ENCODE results near the gene PRR36.

Gene PRR36

GRCh38 chr19:7916103-7916954, 42.1 kb upstream of the PRR36 start:
- Mint-ChIP-seq H3K36me3 (ENCODE audit: low read depth) (peaks cover 18% of the 10 kb centered on the region), H3K4me3 (peak overlapping the region; percentile 71), H3K4me1 (ENCODE audit: low read depth) (peaks cover 29% of the 10 kb centered on the region), H3K27me3 (peaks cover 49% of the 10 kb centered on the region), H3K27ac (no peak overlapping the region), H3K9me3 (no peaks in the 10 kb centered on the region)
- DNase-seq = peak; percentile 73

- Mint-ChIP-seq H3K4me3 (peak overlapping the region; percentile 56), H3K27me3 (peaks cover 49% of the 10 kb centered on the region), H3K27ac (no peak overlapping the region), H3K9me3 (no peaks in the 10 kb centered on the region), H3K4me1 (ENCODE audit: low read depth) (peaks cover 24% of the 10 kb centered on the region), H3K36me3 (ENCODE audit: low read depth) (peaks cover 25% of the 10 kb centered on the region)
- DNase-seq = no peak
Measured at GRCh38 chr19:7915250-7916102, 41.3 kb upstream of the PRR36 start.

GRCh38 chr19:7914598-7915045, 40.4 kb upstream of the PRR36 start, which contains the start of gene TGFBR3L:
TGFBR3L (plus strand) TSS chr19:7914830.
- Mint-ChIP-seq H3K36me3 (ENCODE audit: low read depth) (peaks cover 29% of the 10 kb centered on the region), H3K27me3 (peaks cover 44% of the 10 kb centered on the region), H3K27ac (no peak within 1 kb of the TSS), H3K9me3 (no peaks in the 10 kb centered on the region), H3K4me1 (ENCODE audit: low read depth) (peaks cover 19% of the 10 kb centered on the region), H3K4me3 (peak within 1 kb of the TSS; percentile 56)
- DNase-seq = no peak

- H3K4me3 Mint-ChIP-seq = no peak overlapping the region
- peaks cover 17% of the 10 kb centered on the region for H3K4me1 Mint-ChIP-seq (ENCODE audit: low read depth)
- H3K36me3 Mint-ChIP-seq (ENCODE audit: low read depth) = peaks cover 29% of the 10 kb centered on the region
- H3K27ac Mint-ChIP-seq = no peak overlapping the region
- no peak for DNase-seq
- peaks cover 39% of the 10 kb centered on the region for H3K27me3 Mint-ChIP-seq
- H3K9me3 Mint-ChIP-seq = no peaks in the 10 kb centered on the region
Measured at GRCh38 chr19:7914099-7914498, 39.9 kb upstream of the PRR36 start.

- DNase-seq = no peak
- no peak overlapping the region for H3K27ac Mint-ChIP-seq
- H3K36me3 Mint-ChIP-seq (ENCODE audit: low read depth) = peaks cover 29% of the 10 kb centered on the region
- no peaks in the 10 kb centered on the region for H3K9me3 Mint-ChIP-seq
- no peak overlapping the region for H3K4me3 Mint-ChIP-seq
- peaks cover 17% of the 10 kb centered on the region for H3K4me1 Mint-ChIP-seq (ENCODE audit: low read depth)
- H3K27me3 Mint-ChIP-seq = peaks cover 34% of the 10 kb centered on the region
Measured at GRCh38 chr19:7913652-7914051, 39.5 kb upstream of the PRR36 start.

GRCh38 chr19:7912697-7913564, 38.7 kb upstream of the PRR36 start:
- Mint-ChIP-seq H3K4me1 (ENCODE audit: low read depth) (peaks cover 13% of the 10 kb centered on the region), H3K36me3 (ENCODE audit: low read depth) (peaks cover 29% of the 10 kb centered on the region), H3K27me3 (peaks cover 27% of the 10 kb centered on the region), H3K4me3 (no peak overlapping the region), H3K9me3 (no peaks in the 10 kb centered on the region), H3K27ac (no peak overlapping the region)
- no peak for DNase-seq

GRCh38 chr19:7912144-7912696, 38.0 kb upstream of the PRR36 start:
- no peak overlapping the region for H3K27ac Mint-ChIP-seq
- no peaks in the 10 kb centered on the region for H3K9me3 Mint-ChIP-seq
- H3K27me3 Mint-ChIP-seq = peaks cover 23% of the 10 kb centered on the region
- peaks cover 13% of the 10 kb centered on the region for H3K4me1 Mint-ChIP-seq (ENCODE audit: low read depth)
- H3K4me3 Mint-ChIP-seq = no peak overlapping the region
- no peak for DNase-seq
- H3K36me3 Mint-ChIP-seq (ENCODE audit: low read depth) = peaks cover 33% of the 10 kb centered on the region

- H3K4me1 Mint-ChIP-seq (ENCODE audit: low read depth) = peaks cover 11% of the 10 kb centered on the region
- no peak for DNase-seq
Measured at GRCh38 chr19:7911508-7912143, 37.4 kb upstream of the PRR36 start.

GRCh38 chr19:7910321-7911161, 36.4 kb upstream of the PRR36 start:
- no peak for DNase-seq
- no peak overlapping the region for H3K27ac Mint-ChIP-seq
- H3K9me3 Mint-ChIP-seq = no peaks in the 10 kb centered on the region
- peaks cover 13% of the 10 kb centered on the region for H3K4me1 Mint-ChIP-seq (ENCODE audit: low read depth)
- peaks cover 13% of the 10 kb centered on the region for H3K27me3 Mint-ChIP-seq
- peaks cover 48% of the 10 kb centered on the region for H3K36me3 Mint-ChIP-seq (ENCODE audit: low read depth)
- no peak overlapping the region for H3K4me3 Mint-ChIP-seq

More at GRCh38 chr19:7911508-7912143, 37.4 kb upstream of the PRR36 start:
- H3K36me3 Mint-ChIP-seq (ENCODE audit: low read depth) = peaks cover 37% of the 10 kb centered on the region
- H3K27ac Mint-ChIP-seq = no peak overlapping the region
- peaks cover 19% of the 10 kb centered on the region for H3K27me3 Mint-ChIP-seq
- H3K9me3 Mint-ChIP-seq = no peaks in the 10 kb centered on the region
- no peak overlapping the region for H3K4me3 Mint-ChIP-seq

GRCh38 chr19:7909471-7910067, 35.4 kb upstream of the PRR36 start:
- Mint-ChIP-seq H3K27ac (no peak overlapping the region), H3K27me3 (peaks cover 4% of the 10 kb centered on the region), H3K4me1 (ENCODE audit: low read depth) (peaks cover 19% of the 10 kb centered on the region), H3K9me3 (no peaks in the 10 kb centered on the region), H3K36me3 (ENCODE audit: low read depth) (peaks cover 56% of the 10 kb centered on the region), H3K4me3 (no peak overlapping the region)
- no peak for DNase-seq

- Mint-ChIP-seq H3K27ac (no peak overlapping the region), H3K4me1 (ENCODE audit: low read depth) (peaks cover 22% of the 10 kb centered on the region), H3K9me3 (no peaks in the 10 kb centered on the region), H3K27me3 (no peaks in the 10 kb centered on the region), H3K4me3 (no peak overlapping the region), H3K36me3 (ENCODE audit: low read depth) (peaks cover 60% of the 10 kb centered on the region)
- no peak for DNase-seq
Measured at GRCh38 chr19:7908742-7909461, 34.7 kb upstream of the PRR36 start.

- Mint-ChIP-seq H3K9me3 (no peaks in the 10 kb centered on the region), H3K4me1 (ENCODE audit: low read depth) (peaks cover 26% of the 10 kb centered on the region), H3K4me3 (no peak overlapping the region), H3K36me3 (ENCODE audit: low read depth) (peaks cover 57% of the 10 kb centered on the region), H3K27me3 (no peaks in the 10 kb centered on the region), H3K27ac (no peak overlapping the region)
- no peak for DNase-seq
Measured at GRCh38 chr19:7908078-7908699, 34.0 kb upstream of the PRR36 start.

Data from activated T-cell treated with anti-CD3 and anti-CD28 coated beads, Interleukin-2, amount 50 U/mL, for 24 hours (primary cell).